D341Med (cell line): ENCODE measurements around the gene ARHGAP26.
"Not testable (repeated sequence)": the region's sequence is repeated elsewhere in the genome, so short reads cannot be mapped to it uniquely, and the experiment has no call there.

Source experiments
- DNase-seq: peaks from one replicate; pipeline ENCODE4 v3.0.0; 2012; ENCODE audit warnings: low spot score

The ARHGAP26 gene

GRCh38 chr5:143188692-143189091, 418.5 kb downstream of the ARHGAP26 start:
- DNase-seq: no peak

- DNase-seq: no peak
Measured at GRCh38 chr5:143190260-143190810, 420.2 kb downstream of the ARHGAP26 start.

GRCh38 chr5:143191720-143192119, 421.5 kb downstream of the ARHGAP26 start:
- no peak for DNase-seq

GRCh38 chr5:143192191-143192900, 422.2 kb downstream of the ARHGAP26 start:
- DNase-seq: no peak

- no peak for DNase-seq
Measured at GRCh38 chr5:143194206-143194605, 424.0 kb downstream of the ARHGAP26 start.

- DNase-seq: no peak
Measured at GRCh38 chr5:143194713-143195112, 424.5 kb downstream of the ARHGAP26 start.

GRCh38 chr5:143195491-143195890, 425.3 kb downstream of the ARHGAP26 start:
- DNase-seq: no peak

- DNase-seq: no peak
Measured at GRCh38 chr5:143196601-143197259, 426.6 kb downstream of the ARHGAP26 start.

GRCh38 chr5:143197260-143197656, 427.1 kb downstream of the ARHGAP26 start:
- DNase-seq: no peak

- DNase-seq: no peak
Measured at GRCh38 chr5:143198332-143198731, 428.2 kb downstream of the ARHGAP26 start.

GRCh38 chr5:143199161-143199560, 429.0 kb downstream of the ARHGAP26 start:
- DNase-seq: no peak

- DNase-seq: no peak
Measured at GRCh38 chr5:143199843-143200242, 429.7 kb downstream of the ARHGAP26 start.

GRCh38 chr5:143200781-143201398, 430.7 kb downstream of the ARHGAP26 start:
- DNase-seq: no peak

GRCh38 chr5:143201589-143201988, 431.4 kb downstream of the ARHGAP26 start:
- no peak for DNase-seq

GRCh38 chr5:143203301-143203956, 433.3 kb downstream of the ARHGAP26 start:
- not testable (repeated sequence) for DNase-seq

GRCh38 chr5:143204474-143205246, 434.5 kb downstream of the ARHGAP26 start:
- DNase-seq: no peak

GRCh38 chr5:143205386-143205785, 435.2 kb downstream of the ARHGAP26 start:
- no peak for DNase-seq

- no peak for DNase-seq
Measured at GRCh38 chr5:143205883-143206195, 435.7 kb downstream of the ARHGAP26 start.

GRCh38 chr5:143206196-143207053, 436.2 kb downstream of the ARHGAP26 start:
- DNase-seq: no peak

- DNase-seq: no peak
Measured at GRCh38 chr5:143207058-143207457, 436.9 kb downstream of the ARHGAP26 start.
